ENCODE data around the gene TMEM108.

TMEM108 gene

GRCh38 chr3:133393204-133393603 lies 355.0 kb downstream of the TMEM108 start:
- DNase-seq = peak; percentile 39

- DNase-seq = no peak
Measured at GRCh38 chr3:133393691-133394474, 355.7 kb downstream of the TMEM108 start.

- no peak for DNase-seq
Measured at GRCh38 chr3:133394561-133395311, 356.5 kb downstream of the TMEM108 start.

DNA sequence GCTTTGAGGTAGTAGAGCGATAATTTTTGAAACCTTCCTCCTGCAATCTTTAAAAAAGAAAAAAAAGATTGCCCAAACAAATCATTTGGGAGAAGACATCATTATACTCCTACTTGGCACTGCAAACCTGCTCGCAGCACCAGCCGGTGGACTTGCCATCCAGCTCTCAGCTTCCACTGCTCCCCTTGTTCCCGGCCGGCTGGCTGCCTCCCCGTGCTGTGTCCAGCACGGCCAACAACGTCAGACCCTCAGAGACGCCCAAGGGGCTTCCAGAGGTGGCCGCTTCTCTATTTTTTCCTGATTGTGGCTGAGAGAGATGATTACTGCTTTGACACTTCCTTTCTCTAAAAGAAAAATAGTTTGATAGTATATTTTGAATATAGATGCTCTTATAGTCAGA lies 358.7 kb downstream of the TMEM108 start:
- DNase-seq = no peak

DNA sequence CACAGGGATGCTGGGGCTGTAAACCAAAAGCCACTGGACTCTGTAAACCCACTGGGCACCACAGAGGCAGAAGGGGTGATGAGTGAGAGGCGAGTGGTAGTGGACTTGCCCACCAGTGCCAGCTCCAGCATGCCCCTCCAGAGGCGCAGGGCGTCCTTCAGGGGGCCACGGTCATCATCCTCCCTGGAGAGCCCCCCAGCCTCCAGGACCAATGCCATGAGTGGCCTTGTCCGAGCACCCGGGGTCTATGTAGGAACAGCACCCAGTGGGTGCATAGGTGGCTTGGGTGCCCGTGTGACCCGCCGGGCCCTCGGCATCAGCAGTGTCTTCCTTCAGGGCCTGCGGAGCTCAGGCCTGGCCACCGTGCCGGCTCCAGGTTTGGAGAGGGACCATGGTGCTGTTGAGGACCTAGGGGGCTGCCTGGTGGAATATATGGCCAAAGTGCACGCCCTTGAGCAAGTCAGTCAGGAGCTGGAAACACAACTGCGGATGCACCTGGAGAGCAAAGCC lies 361.9 kb downstream of the TMEM108 start, which contains the start of gene BFSP2:
TSS of gene BFSP2 (plus strand) at position 51 of the 510 bp plus-strand sequence. CDS start at position 79, 28 bp downstream.
- no peak for DNase-seq

DNA sequence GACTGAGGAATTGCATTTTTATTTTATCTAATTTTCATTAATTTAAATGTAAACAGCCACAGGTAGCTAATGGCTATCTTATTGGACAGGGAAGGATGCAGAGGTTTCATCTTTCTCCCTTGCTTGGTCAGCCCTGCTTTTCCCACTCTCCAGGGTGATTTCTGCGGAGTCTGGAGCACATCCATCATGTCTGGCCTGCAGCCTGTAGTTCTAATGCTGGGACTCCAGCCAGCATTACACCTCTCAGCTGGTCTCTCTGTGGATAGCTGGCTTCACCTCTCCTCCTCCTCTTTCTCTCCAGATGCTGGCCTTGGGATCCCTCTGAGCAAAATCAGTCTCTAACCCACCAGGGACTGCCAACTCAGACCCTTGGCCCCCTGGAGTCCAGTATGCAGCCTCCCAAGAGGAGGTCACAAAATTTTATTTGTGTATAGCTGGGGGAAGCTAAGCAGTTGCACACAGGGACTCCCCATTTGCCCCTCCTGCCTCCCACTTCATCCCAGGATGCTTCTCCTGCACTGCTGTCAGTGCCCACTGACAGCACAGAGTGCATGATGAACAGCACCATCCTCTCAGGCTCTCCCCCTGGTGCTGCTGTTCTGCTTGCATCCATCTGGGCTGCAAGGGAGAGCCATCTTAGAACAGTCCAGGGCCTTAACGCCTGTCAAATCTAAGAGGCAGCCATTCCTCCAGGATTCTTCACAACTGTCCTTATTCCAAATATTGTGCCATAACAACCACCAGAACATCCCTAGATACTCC lies 363.4 kb downstream of the TMEM108 start:
- no peak for DNase-seq

GRCh38 chr3:133404920-133405319 lies 366.7 kb downstream of the TMEM108 start:
- no peak for DNase-seq

DNA sequence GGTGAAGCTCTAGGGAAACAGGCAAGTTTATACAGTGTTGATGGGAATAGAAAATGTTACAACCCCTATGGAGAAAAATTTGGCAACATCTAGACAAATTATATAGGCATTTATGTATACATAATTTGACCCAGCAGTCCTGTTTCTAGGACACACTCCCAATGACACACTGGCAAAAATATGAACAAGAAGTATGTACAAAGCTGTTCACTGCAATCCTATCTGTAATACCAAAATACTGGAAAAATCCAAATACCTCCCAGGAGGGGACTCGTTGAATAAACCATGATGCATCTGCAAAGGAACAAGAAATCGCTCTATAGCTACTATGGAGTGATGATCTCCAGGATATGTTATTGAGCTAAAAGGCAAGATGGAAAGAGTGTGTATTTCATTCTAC lies 370.2 kb downstream of the TMEM108 start:
- no peak for DNase-seq

DNA sequence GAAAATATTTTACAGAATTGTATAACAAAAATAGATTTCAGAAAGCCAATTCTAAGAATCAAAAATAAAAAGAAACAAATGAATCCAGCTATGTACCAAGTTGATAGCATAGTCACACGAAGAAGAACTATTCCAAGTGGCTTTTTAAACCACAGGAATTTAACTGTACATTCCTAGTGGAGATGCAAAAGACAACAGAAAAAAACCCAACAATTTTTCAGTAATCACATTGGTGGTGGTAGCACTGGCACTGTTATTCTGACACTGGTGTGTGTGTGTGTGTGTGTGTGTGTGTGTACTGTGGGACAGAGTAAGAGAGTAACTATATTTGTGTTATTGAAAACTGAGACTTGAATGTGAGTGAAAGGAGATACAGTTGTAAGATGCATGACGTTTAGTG lies 370.8 kb downstream of the TMEM108 start:
- DNase-seq = no peak

DNA sequence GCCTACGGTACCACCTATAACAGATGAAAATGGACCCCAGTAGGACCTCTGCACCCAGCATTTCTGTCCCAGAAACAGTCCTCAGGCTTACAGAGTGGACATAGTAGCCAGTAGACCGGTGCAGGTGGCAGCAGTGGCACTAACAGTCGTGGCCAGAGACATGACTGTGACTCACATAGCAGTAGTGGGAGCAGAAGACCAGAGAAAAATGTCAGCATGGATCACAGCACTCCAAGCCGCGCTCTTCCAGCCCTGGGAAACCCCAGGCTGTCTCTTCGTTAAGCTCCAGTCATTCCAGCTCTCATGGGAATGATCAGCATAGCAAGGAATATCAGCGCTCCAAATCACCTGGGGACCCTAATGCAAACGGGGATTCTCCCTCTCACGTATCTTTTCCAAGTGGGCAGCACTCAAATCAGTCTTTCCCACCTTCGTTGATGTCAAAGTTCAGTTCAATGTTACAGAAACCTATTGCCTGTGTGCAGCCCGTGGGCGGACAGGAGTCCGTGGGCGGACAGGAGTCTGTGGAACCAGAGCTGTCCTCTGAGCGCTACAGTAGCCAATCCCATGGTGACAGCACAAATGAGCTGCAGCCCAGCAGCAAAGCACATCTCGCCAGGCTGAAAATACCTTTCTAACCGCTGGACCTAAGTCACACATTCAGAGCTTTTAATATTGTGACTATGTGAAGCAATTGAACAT lies 372.2 kb downstream of the TMEM108 start:
- no peak for DNase-seq

GRCh38 chr3:133412183-133413132 lies 374.3 kb downstream of the TMEM108 start:
- DNase-seq = no peak

DNA sequence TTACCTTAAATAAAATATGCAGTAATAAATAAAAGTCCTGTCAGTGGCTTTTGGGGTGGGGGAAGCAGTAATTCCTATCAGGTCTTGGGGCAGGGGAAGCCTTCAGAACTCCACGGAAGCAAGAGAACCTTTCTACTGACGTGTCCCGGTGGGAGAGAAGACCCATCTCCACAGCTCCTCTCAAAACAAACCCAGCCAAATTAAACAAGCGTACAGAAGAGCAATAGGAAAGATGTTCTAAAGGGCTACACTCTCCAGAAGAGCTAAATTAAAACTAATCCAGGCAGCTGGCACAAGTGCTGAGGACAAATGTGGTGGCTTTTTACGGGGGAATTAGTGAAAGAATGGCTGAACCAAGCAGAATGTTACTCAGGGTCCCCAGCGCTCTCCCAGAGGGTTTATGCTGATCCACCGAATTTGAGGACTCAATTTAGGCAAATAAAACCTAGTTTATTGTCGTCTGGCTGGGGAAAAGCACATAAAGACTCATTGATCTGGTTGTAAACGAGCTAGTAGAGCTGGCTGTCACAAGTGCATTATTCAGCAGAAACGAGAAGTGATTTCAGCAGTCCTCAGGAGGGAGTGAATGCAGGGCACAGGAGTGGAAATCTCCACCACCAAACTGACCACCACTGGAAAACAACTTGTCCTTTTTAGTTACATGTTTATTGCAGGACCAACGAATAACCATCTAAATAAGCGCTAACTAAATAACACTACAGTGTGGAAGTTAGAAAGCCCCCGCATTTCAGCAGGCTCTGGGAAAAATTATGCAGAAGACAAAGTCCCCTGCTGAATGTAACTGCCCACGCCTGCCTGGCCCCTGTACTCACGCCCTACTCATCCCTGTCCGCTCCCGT lies 375.2 kb downstream of the TMEM108 start:
- DNase-seq = peak; percentile 50

- DNase-seq = no peak
Measured at GRCh38 chr3:133414021-133414392, 375.8 kb downstream of the TMEM108 start.

GRCh38 chr3:133418361-133418760 lies 380.2 kb downstream of the TMEM108 start:
- DNase-seq = no peak

DNA sequence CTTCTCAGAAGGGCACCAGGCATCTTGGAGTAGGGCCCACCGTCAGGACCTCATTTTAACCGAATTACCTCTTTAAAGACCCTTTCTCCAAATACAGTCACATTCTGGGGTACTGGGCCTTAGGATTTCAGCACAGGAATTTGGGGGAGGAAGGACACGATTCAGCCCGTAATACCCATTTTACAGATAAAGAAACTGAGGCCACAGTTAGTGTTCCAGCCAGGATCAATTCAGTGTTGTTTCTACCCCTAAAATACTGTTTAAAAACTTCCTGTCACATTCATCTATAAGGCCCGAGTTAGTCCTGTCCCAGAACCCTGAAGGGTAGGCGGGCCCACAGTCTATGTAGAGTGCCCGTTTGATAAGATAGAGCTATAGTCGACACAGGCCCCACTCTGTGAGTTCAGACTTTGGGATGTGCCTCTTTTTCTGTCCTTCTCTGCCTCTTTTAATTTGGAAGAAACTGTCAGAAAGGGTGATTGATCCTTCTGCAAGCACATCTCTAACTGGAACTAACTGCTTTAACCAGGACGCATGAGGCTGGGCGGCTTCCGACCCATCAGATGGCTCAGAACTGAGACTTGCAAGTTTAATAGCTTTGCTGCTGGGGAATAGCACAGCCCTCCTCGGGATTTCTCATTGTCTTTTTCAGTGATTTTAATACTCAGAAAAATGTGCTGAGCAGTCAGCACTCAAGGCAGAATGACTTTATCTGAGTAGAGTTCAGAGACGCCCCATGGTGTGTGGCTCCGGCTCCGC lies 381.1 kb downstream of the TMEM108 start:
- no peak for DNase-seq

DNA sequence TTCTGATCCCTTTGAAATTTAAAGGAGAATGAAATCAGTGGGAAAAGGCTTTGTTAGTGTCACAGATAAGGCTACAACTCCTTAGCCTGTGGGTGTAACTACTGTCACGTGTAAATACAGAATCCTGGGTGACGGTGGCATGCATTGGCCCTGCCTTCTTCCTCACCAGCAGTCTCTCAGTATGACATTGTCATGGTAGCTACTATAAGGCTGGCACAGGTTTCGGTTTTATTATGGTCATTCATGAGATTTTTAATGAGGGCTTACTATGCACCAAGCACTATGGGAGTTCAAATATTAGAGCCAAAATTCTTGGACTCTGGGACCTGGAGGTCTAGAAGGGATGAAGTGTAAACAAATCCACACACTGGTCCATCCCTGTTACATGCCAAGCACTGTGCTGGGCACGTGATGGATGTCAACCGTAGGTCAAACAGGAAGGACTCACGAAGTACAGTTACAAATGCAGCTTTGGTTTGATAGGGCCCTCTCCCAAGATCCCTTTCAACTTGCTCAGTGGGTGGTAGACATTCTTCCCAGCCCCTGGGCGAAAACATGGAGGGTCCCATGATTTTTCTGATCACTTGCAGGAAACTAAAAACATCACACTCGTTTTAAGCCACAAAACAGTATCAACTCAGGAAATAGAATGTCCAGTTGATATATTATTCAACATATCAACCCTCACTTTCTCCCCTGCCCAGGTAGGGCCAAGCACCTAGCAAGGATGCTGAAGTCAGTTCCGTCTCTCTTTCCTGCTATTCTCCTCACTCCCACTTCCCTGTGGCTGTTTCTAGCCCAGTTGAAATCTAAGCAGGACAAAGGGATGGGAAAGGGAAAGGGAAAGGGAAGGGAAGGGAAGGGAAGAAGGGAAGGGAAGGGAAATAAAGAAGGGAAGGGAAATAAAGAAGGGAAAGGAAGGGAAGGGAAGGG lies 387.0 kb downstream of the TMEM108 start:
- DNase-seq = no peak

GRCh38 chr3:133425898-133426297 lies 387.7 kb downstream of the TMEM108 start:
- DNase-seq = no peak

DNA sequence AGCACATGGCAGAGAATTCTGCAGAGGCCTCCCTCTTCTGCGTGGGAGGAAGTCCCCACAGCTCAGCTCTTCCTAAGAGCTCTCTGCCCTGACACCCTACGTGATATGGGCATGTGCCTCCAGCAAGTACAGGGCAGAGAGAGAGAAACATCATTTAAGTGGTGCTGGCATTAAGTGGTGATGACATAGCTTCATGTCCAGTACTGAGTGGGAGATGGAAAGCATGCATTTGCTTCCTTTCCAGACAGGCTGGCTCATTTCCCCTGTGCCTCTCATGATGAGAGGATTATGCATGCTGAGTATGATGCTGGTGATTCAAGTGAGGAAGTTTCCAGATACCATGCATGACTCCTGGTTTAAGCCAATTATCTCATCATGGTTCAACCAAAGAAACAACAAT lies 388.5 kb downstream of the TMEM108 start:
- no peak for DNase-seq

All from hematopoietic multipotent progenitor cell treated with erythropoietin and hydrocortisone succinate and interleukin-3 and kit ligand, for 4 days (in vitro differentiated cells).